ENCODE results near the gene PTPRG.

DNA sequence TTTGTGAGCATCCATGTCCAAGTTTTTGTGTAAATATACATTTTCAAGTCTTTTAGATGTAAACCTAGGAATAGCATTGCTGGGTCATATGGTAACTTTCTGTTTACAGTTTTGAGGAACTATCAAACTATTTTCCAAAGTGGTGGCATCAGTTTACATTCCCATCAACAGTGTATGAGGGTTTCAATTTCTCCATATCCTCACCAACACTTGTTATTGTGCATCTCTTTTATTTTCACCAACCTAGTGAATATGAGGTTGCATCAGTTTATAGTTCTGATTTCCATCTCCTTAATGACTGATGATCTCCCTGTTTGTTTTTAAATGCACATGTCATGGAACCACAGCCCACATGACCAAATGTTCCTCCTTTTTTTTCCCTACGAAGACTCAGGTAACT lies 610.8 kb downstream of the PTPRG start:
- TF ChIP-seq, protein P1, sequence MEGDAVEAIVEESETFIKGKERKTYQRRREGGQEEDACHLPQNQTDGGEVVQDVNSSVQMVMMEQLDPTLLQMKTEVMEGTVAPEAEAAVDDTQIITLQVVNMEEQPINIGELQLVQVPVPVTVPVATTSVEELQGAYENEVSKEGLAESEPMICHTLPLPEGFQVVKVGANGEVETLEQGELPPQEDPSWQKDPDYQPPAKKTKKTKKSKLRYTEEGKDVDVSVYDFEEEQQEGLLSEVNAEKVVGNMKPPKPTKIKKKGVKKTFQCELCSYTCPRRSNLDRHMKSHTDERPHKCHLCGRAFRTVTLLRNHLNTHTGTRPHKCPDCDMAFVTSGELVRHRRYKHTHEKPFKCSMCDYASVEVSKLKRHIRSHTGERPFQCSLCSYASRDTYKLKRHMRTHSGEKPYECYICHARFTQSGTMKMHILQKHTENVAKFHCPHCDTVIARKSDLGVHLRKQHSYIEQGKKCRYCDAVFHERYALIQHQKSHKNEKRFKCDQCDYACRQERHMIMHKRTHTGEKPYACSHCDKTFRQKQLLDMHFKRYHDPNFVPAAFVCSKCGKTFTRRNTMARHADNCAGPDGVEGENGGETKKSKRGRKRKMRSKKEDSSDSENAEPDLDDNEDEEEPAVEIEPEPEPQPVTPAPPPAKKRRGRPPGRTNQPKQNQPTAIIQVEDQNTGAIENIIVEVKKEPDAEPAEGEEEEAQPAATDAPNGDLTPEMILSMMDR (conservative IDR thresholded peaks at IDR 0.05; ENCODE audit: low read depth, low read length), result no peak
- TF ChIP-seq EZH2phosphoT487 (IDR thresholded peaks at IDR 0.05; ENCODE audit: borderline replicate concordance, low read length), result no peak

Measured in PC-3 (cell line).